DOHH2 (cell line): ENCODE results near the gene PHGDH.

ENCODE experiments used
- H3F3A ChIP-seq: fragments of 200-600 bp; sonication (generic), shearing (Covaris generic); 2 replicates; pipeline ENCODE4 v1.6.0; 2016; ENCODE audit warnings: antibody characterized with exemption, mild to moderate bottlenecking; ENCODE audit not compliant: control insufficient read depth, insufficient read depth
- H3K27ac ChIP-seq: fragments of 200-600 bp; sonication (generic); 2 replicates; pipeline ENCODE4 v1.5.1; 2014; ENCODE audit warnings: low read depth, mild to moderate bottlenecking, low read length, moderate library complexity
- H3K27me3 ChIP-seq: fragments of 200-600 bp; sonication (generic); 2 replicates; pipeline ENCODE4 v1.6.1; 2014; ENCODE audit warnings: mild to moderate bottlenecking, low read length, mixed read lengths; ENCODE audit not compliant: control insufficient read depth
- H3K36me3 ChIP-seq: fragments of 200-600 bp; sonication (generic); 2 replicates; pipeline ENCODE4 v1.6.1; 2014; ENCODE audit warnings: mild to moderate bottlenecking, low read length, moderate library complexity, mixed read lengths; ENCODE audit not compliant: control insufficient read depth
- H3K4me1 ChIP-seq: fragments of 200-600 bp; sonication (generic); 2 replicates; pipeline ENCODE4 v1.6.1; 2014; ENCODE audit warnings: mild to moderate bottlenecking, low read length, mixed read lengths; ENCODE audit not compliant: control insufficient read depth
- H3K4me2 ChIP-seq: fragments of 200-600 bp; sonication (generic); 2 replicates; pipeline ENCODE4 v1.6.0; 2014; ENCODE audit warnings: mild to moderate bottlenecking, low read length, moderate library complexity
- H3K4me3 ChIP-seq: fragments of 200-600 bp; sonication (generic); 2 replicates; pipeline ENCODE4 v1.5.1; 2014; ENCODE audit warnings: mild to moderate bottlenecking, low read length, mixed read lengths
- H3K79me2 ChIP-seq: fragments of 200-600 bp; sonication (generic); 2 replicates; pipeline ENCODE4 v1.6.1; 2014; ENCODE audit warnings: mild to moderate bottlenecking, low read length, mixed read lengths; ENCODE audit not compliant: control insufficient read depth
- H3K9me2 ChIP-seq: fragments of 200-600 bp; sonication (generic); replicated peaks from 2 replicates; pipeline ENCODE4 v1.6.1; 2014; ENCODE audit warnings: mild to moderate bottlenecking, low read length, mixed read lengths; ENCODE audit not compliant: control insufficient read depth
- H3K9me3 ChIP-seq: fragments of 200-600 bp; sonication (generic); 2 replicates; pipeline ENCODE4 v1.6.1; 2014; ENCODE audit warnings: antibody characterized with exemption, low read length, mixed read lengths; ENCODE audit not compliant: control insufficient read depth, insufficient read depth
- H4K20me1 ChIP-seq: fragments of 200-600 bp; sonication (generic); 2 replicates; pipeline ENCODE4 v1.6.0; 2014; ENCODE audit warnings: low read depth, mild to moderate bottlenecking, antibody characterized with exemption, low read length, moderate library complexity; ENCODE audit not compliant: control insufficient read depth, insufficient read depth
- EZH2phosphoT487 ChIP-seq: fragments of 200-600 bp; sonication (generic); IDR thresholded peaks from 2 replicates; pipeline ENCODE4 v1.6.1; 2017; ENCODE audit warnings: borderline replicate concordance, mild to moderate bottlenecking, antibody characterized with exemption, low read length, moderate library complexity, mixed read lengths
- TF ChIP-seq, protein P1 (sequence below): fragments of 200-600 bp; sonication (generic); IDR thresholded peaks from one replicate; pipeline ENCODE4 v1.5.1; 2014; ENCODE audit warnings: antibody characterized with exemption, mild to moderate bottlenecking, low read depth, low read length; ENCODE audit not compliant: poor library complexity, severe bottlenecking

Gene PHGDH

DNA sequence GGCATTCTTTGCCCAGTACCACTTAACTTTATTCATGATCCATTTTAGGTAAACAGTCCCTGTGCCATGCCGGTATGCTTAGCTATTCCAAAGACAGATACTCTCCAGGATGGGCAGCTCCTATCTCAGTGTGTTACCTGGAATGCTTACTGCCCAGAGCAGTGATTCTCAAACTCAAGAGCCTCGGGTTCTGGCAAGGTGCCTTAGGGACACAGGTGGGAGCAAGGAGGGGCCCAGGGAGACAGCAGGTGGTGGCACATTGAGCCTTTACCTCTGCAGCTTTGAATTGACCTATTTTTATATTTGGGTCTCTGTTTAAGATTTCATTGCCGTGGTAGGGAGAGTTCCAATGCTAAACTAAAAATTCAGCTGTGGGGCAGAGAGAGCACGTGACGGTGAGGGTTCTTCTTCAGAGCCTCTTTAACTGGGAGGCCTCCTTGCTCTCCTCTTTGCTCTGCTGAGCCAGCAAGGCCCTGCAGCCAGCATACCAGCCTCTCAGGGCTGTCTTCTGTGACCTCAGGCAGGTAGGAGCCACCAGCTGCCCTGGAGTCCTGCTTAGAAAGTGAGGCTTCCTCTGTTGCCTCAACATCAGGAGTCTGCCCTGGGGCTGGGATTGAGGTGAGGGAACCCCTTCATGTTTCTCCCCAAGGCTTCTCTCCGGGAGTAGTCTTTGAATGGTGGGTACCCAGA lies 20.2 kb downstream of the PHGDH start:
- Histone ChIP-seq H3K79me2 (no peaks in the 10 kb centered on the region), H3K9me2 (no peaks in the 10 kb centered on the region), H3K27me3 (no peaks in the 10 kb centered on the region), H4K20me1 (no peaks in the 10 kb centered on the region; the same call in 1 of the 2 replicates), H3K4me1 (no peaks in the 10 kb centered on the region), H3K27ac (no peak overlapping the region), H3K4me2 (no peak overlapping the region), H3K4me3 (no peak overlapping the region), H3K9me3 (no peaks in the 10 kb centered on the region), H3K36me3 (peaks cover 91% of the 10 kb centered on the region), H3F3A (no peaks in the 10 kb centered on the region)
- no peak for TF ChIP-seq EZH2phosphoT487

DNA sequence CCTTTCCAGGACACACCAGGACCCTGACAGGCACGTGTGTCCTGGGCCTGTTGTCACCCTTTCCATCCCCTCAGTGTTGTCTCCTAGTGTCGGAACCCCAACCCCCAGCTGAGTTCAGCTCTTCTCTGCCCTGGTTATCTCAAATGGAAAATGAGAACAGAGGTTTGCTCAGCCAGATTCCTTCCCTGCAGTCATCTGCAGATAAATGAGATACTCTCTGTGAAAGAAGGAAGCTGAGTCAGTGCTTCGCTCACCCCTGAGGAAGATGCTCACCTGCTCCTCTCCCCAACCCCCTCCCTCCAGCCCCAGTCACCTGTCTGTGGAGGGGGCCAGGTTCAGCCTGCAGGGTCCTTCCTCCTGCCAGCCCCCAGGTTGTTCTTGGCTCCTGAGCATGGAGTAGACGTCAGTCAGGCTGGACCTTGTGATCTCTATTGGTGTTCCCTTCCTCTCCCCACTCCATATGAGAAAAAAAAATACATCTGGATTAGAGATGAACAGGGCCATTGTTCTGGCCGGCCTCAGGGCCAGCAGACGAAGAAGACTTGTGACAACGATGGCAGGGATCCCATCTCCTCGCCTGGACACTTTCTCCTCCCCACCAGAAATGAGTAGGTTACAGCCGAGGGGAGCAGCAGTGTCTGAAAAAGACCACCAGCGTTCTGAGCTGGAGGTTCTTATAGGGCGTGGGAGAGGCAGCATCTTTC lies 20.9 kb downstream of the PHGDH start:
- no peak overlapping the region for H3K4me2 ChIP-seq
- no peak for TF ChIP-seq EZH2phosphoT487
- TF ChIP-seq, protein P1, sequence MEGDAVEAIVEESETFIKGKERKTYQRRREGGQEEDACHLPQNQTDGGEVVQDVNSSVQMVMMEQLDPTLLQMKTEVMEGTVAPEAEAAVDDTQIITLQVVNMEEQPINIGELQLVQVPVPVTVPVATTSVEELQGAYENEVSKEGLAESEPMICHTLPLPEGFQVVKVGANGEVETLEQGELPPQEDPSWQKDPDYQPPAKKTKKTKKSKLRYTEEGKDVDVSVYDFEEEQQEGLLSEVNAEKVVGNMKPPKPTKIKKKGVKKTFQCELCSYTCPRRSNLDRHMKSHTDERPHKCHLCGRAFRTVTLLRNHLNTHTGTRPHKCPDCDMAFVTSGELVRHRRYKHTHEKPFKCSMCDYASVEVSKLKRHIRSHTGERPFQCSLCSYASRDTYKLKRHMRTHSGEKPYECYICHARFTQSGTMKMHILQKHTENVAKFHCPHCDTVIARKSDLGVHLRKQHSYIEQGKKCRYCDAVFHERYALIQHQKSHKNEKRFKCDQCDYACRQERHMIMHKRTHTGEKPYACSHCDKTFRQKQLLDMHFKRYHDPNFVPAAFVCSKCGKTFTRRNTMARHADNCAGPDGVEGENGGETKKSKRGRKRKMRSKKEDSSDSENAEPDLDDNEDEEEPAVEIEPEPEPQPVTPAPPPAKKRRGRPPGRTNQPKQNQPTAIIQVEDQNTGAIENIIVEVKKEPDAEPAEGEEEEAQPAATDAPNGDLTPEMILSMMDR, result no peak
- H3K9me3 ChIP-seq, result no peaks in the 10 kb centered on the region
- H3K36me3 ChIP-seq, result peaks cover 94% of the 10 kb centered on the region
- H3K27me3 ChIP-seq, result no peaks in the 10 kb centered on the region
- H3K27ac ChIP-seq, result no peak overlapping the region
- no peaks in the 10 kb centered on the region; the same call in 1 of the 2 replicates for H4K20me1 ChIP-seq
- no peaks in the 10 kb centered on the region for H3K79me2 ChIP-seq
- no peak overlapping the region for H3K4me3 ChIP-seq
- no peaks in the 10 kb centered on the region for H3K4me1 ChIP-seq
- H3F3A ChIP-seq, result no peaks in the 10 kb centered on the region
- no peaks in the 10 kb centered on the region for H3K9me2 ChIP-seq

DNA sequence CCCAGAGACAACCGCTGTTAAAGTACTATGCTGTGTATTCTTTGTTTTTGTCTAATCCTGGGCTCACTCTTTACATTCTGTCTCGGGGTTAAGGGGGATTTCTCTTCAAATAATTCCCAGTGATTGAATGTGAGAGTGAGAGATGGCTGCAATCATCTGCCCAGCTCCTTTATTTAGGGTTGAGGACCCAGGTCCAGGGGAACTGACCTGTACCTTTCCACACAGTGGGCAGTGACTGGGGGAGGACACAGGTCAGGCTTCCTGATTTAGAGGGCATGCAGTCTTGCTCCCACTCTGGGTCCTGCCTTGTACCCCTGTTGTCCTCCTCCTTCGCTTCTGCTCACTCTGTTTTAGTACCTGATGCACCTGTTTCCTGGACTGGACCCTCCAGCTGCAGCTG lies 22.0 kb downstream of the PHGDH start:
- Histone ChIP-seq H3K27me3 (no peaks in the 10 kb centered on the region), H4K20me1 (no peaks in the 10 kb centered on the region; the same call in 1 of the 2 replicates), H3K9me2 (no peaks in the 10 kb centered on the region), H3K4me1 (no peaks in the 10 kb centered on the region), H3K9me3 (no peaks in the 10 kb centered on the region), H3K27ac (no peak overlapping the region), H3K4me2 (no peak overlapping the region), H3F3A (no peaks in the 10 kb centered on the region), H3K36me3 (peaks cover 93% of the 10 kb centered on the region), H3K4me3 (no peak overlapping the region), H3K79me2 (no peaks in the 10 kb centered on the region)
- TF ChIP-seq EZH2phosphoT487, result no peak
- TF ChIP-seq, protein P1, result no peak

DNA sequence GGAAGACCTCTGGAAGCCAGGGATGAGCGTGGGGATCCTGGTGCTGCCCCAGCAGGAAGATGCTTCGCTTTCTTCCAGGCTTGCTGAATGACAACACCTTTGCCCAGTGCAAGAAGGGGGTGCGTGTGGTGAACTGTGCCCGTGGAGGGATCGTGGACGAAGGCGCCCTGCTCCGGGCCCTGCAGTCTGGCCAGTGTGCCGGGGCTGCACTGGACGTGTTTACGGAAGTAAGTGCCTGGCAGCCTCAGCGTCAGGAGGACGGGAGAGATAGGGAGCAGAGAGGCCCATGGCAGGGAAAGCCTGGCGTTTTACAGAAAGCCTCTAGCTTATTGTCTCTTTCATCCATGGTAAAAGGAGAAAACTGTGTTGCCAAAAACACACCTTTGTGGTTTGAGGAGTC lies 23.5 kb downstream of the PHGDH start:
- Histone ChIP-seq H3K27ac (no peak overlapping the region), H3K4me3 (no peak overlapping the region), H3K27me3 (no peaks in the 10 kb centered on the region), H3K9me2 (no peaks in the 10 kb centered on the region), H3F3A (no peaks in the 10 kb centered on the region), H3K36me3 (peaks cover 88% of the 10 kb centered on the region), H3K9me3 (no peaks in the 10 kb centered on the region), H3K4me1 (no peaks in the 10 kb centered on the region), H4K20me1 (no peaks in the 10 kb centered on the region; the same call in 1 of the 2 replicates), H3K79me2 (no peaks in the 10 kb centered on the region), H3K4me2 (no peak overlapping the region)
- TF ChIP-seq, protein P1, result no peak
- no peak for TF ChIP-seq EZH2phosphoT487
